OCI-LY7 (cell line): ENCODE data around the gene ARHGAP6. TPM values are rescaled to one million over a fixed set of nuclear protein-coding genes. Genes with fewer than 3 reads are reported as not detected.

ENCODE experiments used
- BruUV-seq: library from RNA; stranded (reverse); fragments of 400-500 nt; replicated peaks from 2 replicates; lab custom pipeline; 2021; lab: Mats Ljungman, UMichigan
- CTCF ChIA-PET: fragments of 300-600 bp; sonication (Branson Sonifier 250); formaldehyde crosslinking; loops from one replicate; lab custom pipeline; 2022; ENCODE audit warnings: antibody characterized with exemption; ENCODE audit not compliant: unreplicated experiment; lab: Charles Lee
- POLR2A ChIA-PET: fragments of 300-600 bp; sonication (Branson Sonifier 250); formaldehyde crosslinking; loops from one replicate; lab custom pipeline; 2022; ENCODE audit warnings: antibody characterized with exemption; lab: Charles Lee
- DNase-seq: peaks from one replicate; pipeline ENCODE4 v3.0.0-alpha.2; 2015; ENCODE audit warnings: low spot score
- H2AFZ ChIP-seq: fragments of 200-600 bp; sonication (generic), shearing (Covaris generic); 2 replicates; pipeline ENCODE4 v1.6.1; 2014; ENCODE audit warnings: mild to moderate bottlenecking, antibody characterized with exemption, low read length, moderate library complexity
- H3K27ac ChIP-seq: fragments of 200-600 bp; sonication (generic); 2 replicates; pipeline ENCODE4 v1.5.1; 2014; ENCODE audit warnings: mixed run types, low read depth, mild to moderate bottlenecking, moderate library complexity, low read length, inconsistent platforms; ENCODE audit not compliant: poor library complexity, severe bottlenecking
- H3K36me3 ChIP-seq: fragments of 200-600 bp; sonication (generic); 2 replicates; pipeline ENCODE4 v1.6.1; 2014; ENCODE audit warnings: mild to moderate bottlenecking, antibody characterized with exemption, low read length, moderate library complexity, mixed read lengths; ENCODE audit not compliant: insufficient read depth
- H3K4me1 ChIP-seq: fragments of 200-600 bp; sonication (generic); 2 replicates; pipeline ENCODE4 v1.5.1; 2014; ENCODE audit warnings: mild to moderate bottlenecking, low read length; ENCODE audit not compliant: insufficient read depth, poor library complexity, severe bottlenecking
- H3K4me2 ChIP-seq: fragments of 200-600 bp; sonication (generic); 2 replicates; pipeline ENCODE4 v1.6.1; 2014; ENCODE audit warnings: mild to moderate bottlenecking, low read length
- H3K4me3 ChIP-seq: fragments of 200-600 bp; sonication (generic); 2 replicates; pipeline ENCODE4 v1.5.1; 2014; ENCODE audit warnings: mild to moderate bottlenecking, low read depth, low read length; ENCODE audit not compliant: poor library complexity, severe bottlenecking
- H3K79me2 ChIP-seq: fragments of 200-600 bp; sonication (generic); 2 replicates; pipeline ENCODE4 v1.6.1; 2016; ENCODE audit warnings: low read depth, mild to moderate bottlenecking, low read length, moderate library complexity, mixed read lengths; ENCODE audit not compliant: insufficient read depth
- H3K9me2 ChIP-seq: fragments of 200-600 bp; sonication (generic); 2 replicates; pipeline ENCODE4 v1.6.1; 2016; ENCODE audit warnings: mild to moderate bottlenecking, low read length, mixed read lengths; ENCODE audit not compliant: insufficient read depth
- H3K9me3 ChIP-seq: fragments of 200-600 bp; sonication (generic); 2 replicates; pipeline ENCODE4 v1.6.1; 2014; ENCODE audit warnings: mild to moderate bottlenecking, mixed run types, low read length, mixed read lengths
- H4K20me1 ChIP-seq: fragments of 200-600 bp; sonication (generic); 2 replicates; pipeline ENCODE4 v1.6.1; 2014; ENCODE audit warnings: mild to moderate bottlenecking, antibody characterized with exemption, low read length, moderate library complexity, mixed read lengths; ENCODE audit not compliant: insufficient read depth
- CTCF ChIP-seq: fragments of 200-600 bp; sonication (generic); conservative IDR thresholded peaks from 2 replicates; pipeline ENCODE4 v1.5.1; 2014; ENCODE audit warnings: mild to moderate bottlenecking, antibody characterized with exemption, low read length, moderate library complexity, mixed read lengths
- EZH2phosphoT487 ChIP-seq: fragments of 200-600 bp; sonication (generic); IDR thresholded peaks from 2 replicates; pipeline ENCODE4 v1.6.1; 2018; ENCODE audit warnings: low read depth, borderline replicate concordance, mild to moderate bottlenecking, mixed run types, antibody characterized with exemption, low read length, moderate library complexity, mixed read lengths
- intact Hi-C: fragments of 100-400 bp; cut with micrococcal nuclease; formaldehyde crosslinking; loops from one replicate; pipeline ENCODE4 v1.10.0; 2022; ENCODE audit not compliant: unreplicated experiment
- total RNA-seq, 2 experiments: library from RNA; depleted of rRNA in 1 of 2; stranded (reverse); fragments of >200 nt in 1 of 2; shearing (Covaris generic) in 1 of 2; gene quantifications; 2 replicates each; pipeline ENCODE4 v1.2.3, GENCODE V29; 2014 to 2022

The ARHGAP6 gene
- total RNA-seq, 2 experiments from 2014 or later = not detected

GRCh38 chrX:11272863-11273262 is 392.9 kb downstream of the ARHGAP6 start:
- CTCF ChIA-PET = no interaction called here
- TF ChIP-seq EZH2phosphoT487 (no peak), CTCF (no peak)
- Histone ChIP-seq H3K79me2 (no peaks in the 10 kb centered on the region), H2AFZ (no peak overlapping the region), H3K4me3 (no peak overlapping the region), H3K36me3 (no peaks in the 10 kb centered on the region), H3K27ac (no peak overlapping the region), H3K4me1 (no peaks in the 10 kb centered on the region), H3K9me3 (no peaks in the 10 kb centered on the region), H3K9me2 (no peaks in the 10 kb centered on the region), H3K4me2 (no peak overlapping the region), H4K20me1 (no peaks in the 10 kb centered on the region)
- POLR2A ChIA-PET = no interaction called here
- DNase-seq = no peak
- intact Hi-C loops = no loop called here
- no TSS peak for BruUV-seq

GRCh38 chrX:11272290-11272689 is 393.4 kb downstream of the ARHGAP6 start:
- H3K4me1 ChIP-seq = no peaks in the 10 kb centered on the region
- H4K20me1 ChIP-seq = no peaks in the 10 kb centered on the region
- no peaks in the 10 kb centered on the region for H3K36me3 ChIP-seq
- intact Hi-C loops = no loop called here
- POLR2A ChIA-PET = no interaction called here
- no peaks in the 10 kb centered on the region for H3K9me3 ChIP-seq
- DNase-seq = no peak
- no peak for TF ChIP-seq EZH2phosphoT487
- TF ChIP-seq CTCF = no peak
- no peak overlapping the region for H3K4me3 ChIP-seq
- no peak overlapping the region for H2AFZ ChIP-seq
- no peaks in the 10 kb centered on the region for H3K9me2 ChIP-seq
- no peak overlapping the region for H3K4me2 ChIP-seq
- no peaks in the 10 kb centered on the region for H3K79me2 ChIP-seq
- CTCF ChIA-PET = no interaction called here
- no peak overlapping the region for H3K27ac ChIP-seq
- no TSS peak for BruUV-seq

GRCh38 chrX:11269996-11270395 is 395.7 kb downstream of the ARHGAP6 start:
- no peak overlapping the region for H3K4me2 ChIP-seq
- no peak for DNase-seq
- intact Hi-C loops = no loop called here
- no peaks in the 10 kb centered on the region for H3K79me2 ChIP-seq
- ChIA-PET CTCF (no interaction called here), POLR2A (interaction anchor here (0.7 kb wide), 1 partner anchor 226 kb away, joined by 3 read pairs; no protein-coding TSS in a partner anchor)
- no peak overlapping the region for H2AFZ ChIP-seq
- no peaks in the 10 kb centered on the region for H4K20me1 ChIP-seq
- no peak for TF ChIP-seq CTCF
- TF ChIP-seq EZH2phosphoT487 = no peak
- H3K27ac ChIP-seq = no peak overlapping the region
- no peaks in the 10 kb centered on the region for H3K36me3 ChIP-seq
- BruUV-seq = no TSS peak
- no peaks in the 10 kb centered on the region for H3K9me2 ChIP-seq
- no peaks in the 10 kb centered on the region for H3K4me1 ChIP-seq
- H3K9me3 ChIP-seq = no peaks in the 10 kb centered on the region
- no peak overlapping the region for H3K4me3 ChIP-seq
